RCC 7860 (cell line): ENCODE measurements around the gene TMEM151A.

Source experiments
- DNase-seq: peaks from one replicate; pipeline ENCODE4 v3.0.0-alpha.2; 2015; ENCODE audit warnings: low spot score
- FAIRE-seq: peaks from 2 replicates; lab custom pipeline; 2012; peaks lifted over from hg19 to GRCh38; lab: Jason Lieb, UNC

The TMEM151A gene

GRCh38 chr11:66282468-66283455, 8.9 kb upstream of the TMEM151A start:
- DNase-seq: peak; percentile 85
- FAIRE-seq: no peak

GRCh38 chr11:66283461-66284105, 8.1 kb upstream of the TMEM151A start:
- no peak for DNase-seq
- FAIRE-seq: no peak

GRCh38 chr11:66284526-66285078, 7.1 kb upstream of the TMEM151A start:
- FAIRE-seq (no peak), DNase-seq (no peak)

- no peak for DNase-seq
- FAIRE-seq: no peak
Observed at GRCh38 chr11:66285250-66285947, 6.3 kb upstream of the TMEM151A start.

- DNase-seq (no peak), FAIRE-seq (no peak)
Observed at GRCh38 chr11:66286699-66287098, 5.0 kb upstream of the TMEM151A start.

GRCh38 chr11:66287211-66287888, 4.3 kb upstream of the TMEM151A start:
- DNase-seq (no peak), FAIRE-seq (no peak)

- DNase-seq (no peak), FAIRE-seq (no peak)
Observed at GRCh38 chr11:66287889-66288670, 3.6 kb upstream of the TMEM151A start.

- peak; percentile 98 for DNase-seq
- peak; percentile 87 for FAIRE-seq
Observed at GRCh38 chr11:66288671-66289547, 2.8 kb upstream of the TMEM151A start, which contains the start of gene YIF1A. TSS of gene YIF1A (minus strand) at chr11:66289143. CDS start at chr11:66288985, 158 bp downstream.

GRCh38 chr11:66289548-66290329, 2.0 kb upstream of the TMEM151A start:
- FAIRE-seq (no peak), DNase-seq (no peak)

- no peak for DNase-seq
- FAIRE-seq: no peak
Observed at GRCh38 chr11:66290330-66290621, 1.4 kb upstream of the TMEM151A start.

- FAIRE-seq (no peak), DNase-seq (no peak)
Observed at GRCh38 chr11:66291303-66291705, 390 bp upstream of the TMEM151A start.

GRCh38 chr11:66292543-66293332, 1.0 kb downstream of the TMEM151A start:
- no peak for FAIRE-seq
- DNase-seq: no peak

- no peak for FAIRE-seq
- no peak for DNase-seq
Observed at GRCh38 chr11:66293352-66293751, 1.7 kb downstream of the TMEM151A start.

GRCh38 chr11:66293777-66294625, 2.3 kb downstream of the TMEM151A start:
- no peak for DNase-seq
- no peak for FAIRE-seq

GRCh38 chr11:66294626-66295620, 3.2 kb downstream of the TMEM151A start:
- no peak for DNase-seq
- no peak for FAIRE-seq
